Activated CD4-positive, alpha-beta T cell treated with anti-CD3 and anti-CD28 coated beads, Interleukin-2, amount 50 U/mL, for 1 hour (primary cell): Measurements from ENCODE around the gene DMRTB1.
"Not testable (repeated sequence)": the region's sequence is repeated elsewhere in the genome, so short reads cannot be mapped to it uniquely, and the experiment has no call there.

Experiments
- DNase-seq: peaks from one replicate; pipeline ENCODE4 v3.0.0-alpha.2; 2020

DMRTB1 gene

DNA sequence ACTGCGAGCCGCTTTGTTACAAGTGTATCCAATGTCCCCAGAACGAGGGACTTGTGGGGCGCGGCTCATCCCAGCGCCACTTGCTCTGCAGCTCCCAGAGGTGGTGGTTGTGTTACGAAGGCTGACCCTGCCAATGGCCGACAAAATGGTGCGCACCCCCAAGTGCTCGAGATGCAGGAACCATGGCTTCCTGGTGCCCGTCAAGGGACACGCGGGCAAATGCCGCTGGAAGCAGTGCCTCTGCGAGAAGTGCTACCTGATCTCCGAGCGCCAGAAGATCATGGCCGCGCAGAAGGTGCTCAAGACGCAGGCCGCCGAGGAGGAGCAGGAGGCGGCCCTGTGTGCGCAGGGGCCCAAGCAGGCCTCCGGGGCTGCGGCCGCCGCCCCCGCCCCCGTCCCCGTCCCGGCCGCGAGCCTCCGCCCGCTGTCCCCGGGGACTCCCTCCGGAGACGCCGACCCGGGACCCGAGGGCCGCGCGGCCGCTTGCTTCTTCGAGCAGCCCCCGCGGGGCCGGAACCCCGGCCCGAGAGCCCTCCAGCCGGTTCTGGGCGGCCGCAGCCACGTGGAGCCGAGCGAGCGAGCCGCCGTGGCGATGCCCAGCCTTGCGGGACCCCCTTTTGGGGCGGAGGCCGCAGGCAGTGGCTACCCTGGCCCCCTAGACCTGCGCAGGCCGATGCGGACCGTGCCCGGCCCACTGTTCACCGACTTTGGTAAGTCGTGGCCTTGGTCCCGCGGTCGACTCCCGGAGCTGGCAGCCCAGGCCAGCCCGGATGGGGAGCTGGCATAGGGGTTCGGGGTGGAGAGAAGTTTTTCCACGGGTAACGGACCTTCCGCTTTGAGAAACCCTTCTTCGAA, at the start of gene DMRTB1:
Gene DMRTB1 (plus strand): TSS at position 79 of the 855 bp plus-strand sequence. CDS start 55 bp downstream, at position 134.
- no peak for DNase-seq

DNA sequence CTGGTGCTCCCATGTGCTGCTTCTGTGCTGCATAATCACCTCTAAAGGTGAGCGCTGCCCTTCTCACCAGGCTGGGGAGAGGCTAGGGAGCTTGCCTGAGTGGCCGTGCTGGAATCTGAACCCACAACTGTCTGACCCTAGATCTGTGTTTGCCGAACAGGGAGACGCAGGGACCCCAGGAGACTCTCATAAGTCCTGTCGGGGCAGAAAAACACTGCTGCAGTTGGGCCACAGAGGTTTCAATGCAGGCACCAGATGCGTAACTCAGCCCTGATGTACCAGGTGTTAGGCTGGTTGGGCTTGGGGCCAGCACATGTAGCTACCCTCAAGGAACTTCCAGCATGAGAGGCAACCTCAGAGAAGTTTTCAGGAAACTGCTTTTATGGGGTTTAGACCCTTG, 49.5 kb upstream of the DMRTB1 start:
- DNase-seq, result no peak

DNA sequence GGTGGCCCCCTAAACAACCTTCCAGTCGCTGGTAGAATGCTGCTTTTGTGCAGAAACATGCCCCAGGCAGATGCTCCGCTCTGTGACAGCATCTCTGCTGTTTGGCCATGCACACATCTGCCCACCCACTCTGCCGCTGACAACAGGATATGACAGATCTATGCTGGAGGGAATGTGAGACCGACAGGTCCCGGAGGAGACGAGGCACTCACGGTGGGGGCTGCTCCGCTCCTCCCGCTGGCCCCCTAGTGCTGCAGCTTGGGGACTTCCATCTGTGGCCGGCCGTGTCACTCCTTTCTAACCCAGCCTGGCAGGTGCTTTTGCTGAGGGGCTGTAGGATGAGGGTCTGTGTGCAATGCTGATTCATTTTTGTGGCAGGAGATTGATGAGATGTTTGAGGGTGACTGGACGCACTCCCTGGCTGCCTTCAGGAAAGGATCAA, 49.1 kb upstream of the DMRTB1 start:
- DNase-seq, result no peak

DNA sequence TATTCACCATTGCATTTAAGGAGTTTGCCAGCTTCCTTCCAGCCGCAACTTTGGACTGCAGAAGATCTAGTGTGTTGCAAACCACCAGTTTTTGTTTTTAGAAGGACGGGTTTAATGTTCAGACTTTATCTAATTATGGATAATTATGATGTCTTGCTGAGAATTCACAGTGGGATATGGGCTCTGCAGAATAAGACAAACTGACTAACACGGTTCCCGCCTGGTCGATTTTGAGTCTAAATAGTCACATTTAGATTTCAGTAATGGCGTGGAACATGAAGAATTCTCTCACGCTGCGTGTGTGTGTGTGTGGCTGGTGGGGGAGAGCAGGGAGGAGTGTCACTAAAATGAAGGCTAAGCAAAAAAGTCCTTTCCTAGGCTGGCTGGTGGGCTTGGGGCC, 48.5 kb upstream of the DMRTB1 start:
- DNase-seq, result no peak

DNA sequence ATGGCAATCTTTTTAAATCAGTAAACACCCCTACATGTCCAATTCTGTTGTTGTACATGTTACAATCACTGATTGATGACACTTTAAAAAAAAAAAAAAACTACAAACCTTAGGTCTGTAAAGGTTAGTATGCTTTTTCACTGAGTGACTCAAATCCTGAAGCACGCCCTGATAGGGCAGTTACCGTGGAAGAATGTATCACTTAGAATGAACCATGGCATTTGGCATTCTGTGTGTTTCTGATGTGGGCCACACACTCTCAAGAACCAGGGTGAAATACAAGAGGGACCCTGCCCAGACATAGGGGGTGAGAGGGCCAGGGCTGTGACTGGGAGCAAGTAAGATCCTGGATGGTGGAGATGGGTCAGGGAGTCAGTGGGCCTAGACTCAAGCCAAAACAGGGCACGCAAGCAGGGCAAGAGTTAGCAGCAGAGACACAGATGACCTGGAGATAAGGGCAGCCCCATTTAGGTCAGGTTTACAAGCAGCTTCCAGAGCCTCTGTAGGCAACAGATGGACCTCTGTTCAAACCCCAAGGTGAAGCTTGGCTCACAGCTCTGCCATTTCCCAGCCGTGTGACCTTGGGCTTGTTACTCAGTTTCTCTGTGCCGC, 47.6 kb upstream of the DMRTB1 start:
- DNase-seq, result no peak

DNA sequence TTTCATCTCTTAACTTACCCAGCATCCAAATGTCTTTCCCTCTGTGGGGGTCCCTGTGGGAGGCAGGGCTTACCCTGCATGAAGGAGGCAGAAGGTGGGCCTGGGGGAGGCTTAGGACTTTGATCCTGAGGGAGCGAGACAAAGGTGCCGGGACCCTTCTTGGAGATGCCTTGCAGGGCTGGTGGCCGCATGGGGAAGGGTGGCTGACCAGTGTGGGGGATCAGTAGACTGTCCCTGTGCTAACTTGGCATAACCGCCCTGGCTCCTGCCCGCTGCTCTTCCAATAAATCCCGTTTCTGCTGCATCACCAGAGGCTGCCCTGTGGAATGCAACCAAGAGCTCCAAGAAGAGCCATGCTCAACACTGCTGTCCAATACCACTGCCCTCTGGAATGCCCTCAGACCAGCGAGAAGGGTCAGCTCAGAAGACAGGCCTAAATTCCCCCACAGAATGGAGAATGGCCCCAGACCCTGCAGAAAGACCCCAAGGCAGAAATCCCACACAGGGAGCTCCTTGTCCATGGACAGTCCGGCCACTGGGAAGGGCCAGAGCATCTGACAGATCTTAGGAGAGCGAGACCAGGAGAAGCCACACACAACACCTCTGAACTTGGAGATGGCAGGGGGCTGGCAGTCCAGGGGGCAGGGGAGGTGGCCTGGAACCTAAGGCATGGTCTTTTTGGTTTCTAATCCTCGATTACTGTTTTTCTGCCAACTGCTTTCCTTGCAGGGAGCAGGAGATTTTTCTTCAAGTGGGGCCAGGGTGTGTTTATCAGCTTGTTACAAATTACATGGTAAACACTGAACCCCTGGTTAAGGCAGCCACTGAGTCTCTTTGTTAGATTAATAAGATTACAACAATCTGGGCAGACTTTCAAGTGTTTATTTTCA, 46.7 kb upstream of the DMRTB1 start:
- DNase-seq, result no peak

DNA sequence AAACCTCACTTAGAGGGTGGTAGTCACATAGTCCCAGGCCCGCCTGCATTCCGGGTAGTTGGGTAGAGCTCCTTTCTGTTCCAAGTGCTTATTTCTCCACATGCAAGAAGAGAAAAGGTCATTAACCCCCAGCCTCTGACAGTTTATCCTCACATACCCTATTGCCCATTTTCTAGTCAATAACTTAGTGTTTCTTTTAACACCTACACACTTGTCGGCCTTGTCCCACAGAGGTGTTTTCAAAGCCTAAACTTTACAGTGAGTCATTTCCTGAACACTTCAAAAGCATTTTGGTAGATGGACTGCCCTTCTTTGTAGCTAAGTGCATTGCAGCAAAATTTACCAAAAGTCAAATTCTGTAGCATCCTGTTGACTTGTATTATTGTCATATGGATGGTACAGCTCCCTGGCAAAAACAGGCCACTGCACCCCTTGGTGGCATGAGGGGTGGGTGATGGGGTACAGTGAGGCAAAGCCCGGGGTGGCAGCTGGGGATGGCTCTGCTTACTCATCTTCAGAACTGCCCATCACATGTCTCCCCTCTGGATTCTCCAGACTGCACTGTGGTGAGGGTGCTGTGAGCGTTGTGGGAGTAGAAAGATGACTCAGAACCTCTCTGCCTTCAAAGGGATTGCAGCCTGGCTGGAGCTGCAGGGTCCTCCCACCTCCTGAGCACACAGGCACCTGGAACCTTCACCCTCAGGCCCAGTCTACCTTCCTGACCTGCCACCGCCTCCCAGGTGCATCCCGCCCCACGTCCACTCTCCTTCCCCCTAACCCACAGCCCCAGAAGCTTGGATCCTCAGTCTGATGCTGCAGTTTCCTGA, 45.8 kb upstream of the DMRTB1 start:
- peak; percentile 46 for DNase-seq

DNA sequence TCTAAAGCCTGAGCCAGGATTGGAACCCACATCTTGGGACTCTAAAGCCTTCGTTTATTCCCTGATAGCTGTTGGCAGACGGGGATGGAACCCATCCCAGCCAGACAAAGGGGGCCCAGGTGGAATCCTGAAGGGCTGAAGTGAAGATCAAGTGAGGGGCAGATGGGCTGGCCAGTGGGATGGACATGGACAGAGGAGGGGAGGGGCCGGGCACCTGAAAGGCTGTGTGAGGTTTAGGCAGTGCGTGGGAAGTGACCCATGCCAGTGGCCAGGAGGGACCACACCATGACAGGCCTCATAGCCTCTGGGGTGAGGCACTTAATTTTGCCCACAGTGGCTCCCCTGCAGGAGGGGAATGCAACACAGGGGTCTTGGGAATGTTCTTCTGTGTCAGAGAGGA, 44.6 kb upstream of the DMRTB1 start:
- DNase-seq, result no peak

DNA sequence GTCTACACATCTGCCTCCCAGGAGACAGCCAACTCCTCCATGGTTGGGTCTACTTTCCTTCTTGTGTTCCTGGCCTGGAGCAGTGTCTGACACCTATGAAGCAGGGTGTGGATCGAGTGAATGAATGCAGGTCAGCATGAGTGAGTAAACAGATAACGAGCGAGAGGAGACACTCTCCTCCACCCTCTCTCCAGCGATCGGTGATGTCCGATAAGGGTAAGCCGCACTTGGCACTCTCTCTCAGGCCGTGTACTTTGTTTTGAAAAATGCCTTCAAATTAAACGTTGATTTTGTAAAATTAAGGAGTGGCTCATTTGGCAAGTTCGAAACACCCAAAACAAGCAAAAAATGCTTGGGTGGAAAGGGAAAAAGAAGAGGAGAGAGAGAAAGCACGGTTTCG, 43.8 kb upstream of the DMRTB1 start:
- DNase-seq, result no peak

DNA sequence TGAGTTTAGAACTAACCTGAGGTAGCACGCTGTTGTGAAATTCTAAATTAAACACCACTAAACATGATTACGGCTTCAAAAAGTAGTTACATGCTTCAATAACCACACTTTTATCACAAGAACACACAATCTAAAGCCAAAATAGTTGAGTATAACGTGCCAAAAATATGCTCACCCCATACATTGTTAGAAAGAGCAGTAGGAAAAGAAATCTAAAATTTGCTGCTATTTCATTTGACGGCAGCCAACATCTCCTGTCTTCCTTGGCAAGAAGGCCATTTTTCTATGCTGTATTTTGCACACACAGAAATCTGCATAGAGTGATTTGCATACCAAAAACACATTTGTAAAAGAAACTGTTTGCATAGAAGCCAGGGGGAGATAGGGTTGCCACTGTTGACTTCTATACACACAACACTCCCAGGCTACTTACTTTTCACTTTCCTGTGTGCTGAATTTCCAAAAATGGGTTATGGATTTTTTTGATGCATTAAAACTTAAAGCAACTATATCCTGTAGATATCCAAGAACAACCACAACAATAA, 42.9 kb upstream of the DMRTB1 start:
- no peak for DNase-seq

DNA sequence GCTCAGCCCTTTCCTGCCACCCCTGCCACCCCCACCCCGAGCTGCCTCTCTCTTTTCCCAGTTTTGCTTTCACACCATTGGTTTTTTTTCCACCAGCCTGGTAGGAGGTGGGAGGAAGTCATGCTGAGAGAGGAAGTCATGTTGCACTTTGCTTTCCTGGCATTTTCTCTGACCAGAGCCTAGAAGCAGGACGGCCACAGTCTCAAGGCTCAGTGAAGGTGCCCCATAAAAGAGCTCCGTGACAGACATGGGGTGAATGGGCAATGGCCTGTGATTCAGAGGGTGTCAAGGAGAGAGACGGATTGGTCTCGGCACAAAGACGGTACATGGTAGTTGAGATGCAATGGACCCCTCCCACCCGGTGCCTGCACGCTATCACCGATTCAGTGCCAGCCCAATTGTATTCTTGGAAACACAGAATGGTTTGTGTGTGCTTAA, 42.1 kb upstream of the DMRTB1 start:
- no peak for DNase-seq

DNA sequence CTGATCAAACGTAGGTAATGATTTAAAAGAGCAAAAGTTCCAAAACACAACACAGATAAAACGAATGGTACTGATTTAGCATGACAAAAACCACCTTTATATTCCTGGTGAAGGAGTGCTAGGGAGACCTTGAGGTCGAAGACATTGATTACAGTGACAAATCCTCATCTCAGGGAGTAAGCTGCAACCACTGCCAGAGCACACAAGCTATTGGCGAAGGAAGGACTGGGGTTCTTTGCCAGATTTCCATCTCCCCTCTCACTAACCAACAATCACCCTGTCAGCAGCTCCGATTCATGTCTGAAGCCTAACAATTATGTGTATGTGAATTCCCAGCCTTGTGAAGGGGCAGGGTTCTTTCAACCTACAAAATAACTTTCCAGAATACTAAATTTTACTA, 40.2 kb upstream of the DMRTB1 start:
- no peak for DNase-seq

DNA sequence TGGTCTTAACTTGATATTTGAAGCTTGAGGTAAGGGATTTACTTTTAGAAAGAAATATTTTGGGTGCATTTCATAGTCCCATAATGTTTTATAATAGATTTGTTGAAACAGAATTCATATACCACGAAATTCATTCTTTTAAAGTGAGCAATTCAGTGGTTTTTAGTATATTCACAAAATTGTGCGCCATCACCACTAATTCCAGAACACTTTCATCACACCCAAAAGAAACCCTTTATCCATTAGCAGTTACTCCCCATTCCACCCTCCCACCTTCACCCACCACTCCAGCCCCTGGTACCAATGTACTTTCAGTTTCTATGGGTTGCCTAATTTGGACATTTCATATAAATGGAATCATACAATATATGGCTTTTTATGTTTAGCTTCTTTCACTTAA, 38.9 kb upstream of the DMRTB1 start:
- DNase-seq, result no peak

DNA sequence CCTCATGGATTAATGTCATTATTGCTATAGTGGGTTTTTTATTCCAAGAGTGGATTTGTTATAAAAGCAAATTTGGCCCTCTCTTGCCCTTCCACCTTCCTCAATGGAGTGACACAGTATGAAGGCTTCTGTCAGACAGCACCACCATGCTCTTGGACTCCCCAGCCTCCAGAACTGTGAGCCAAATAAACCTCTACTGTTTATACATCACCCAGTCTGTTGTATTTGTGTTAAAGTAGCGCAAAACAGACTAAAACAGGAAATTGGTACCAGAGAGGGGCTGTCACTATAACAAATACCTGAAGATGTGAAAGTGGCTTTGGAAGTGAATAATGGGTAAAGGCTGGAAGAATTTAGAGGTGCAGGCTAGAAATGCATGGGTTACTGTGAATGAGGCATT, 38.0 kb upstream of the DMRTB1 start:
- DNase-seq, result no peak

DNA sequence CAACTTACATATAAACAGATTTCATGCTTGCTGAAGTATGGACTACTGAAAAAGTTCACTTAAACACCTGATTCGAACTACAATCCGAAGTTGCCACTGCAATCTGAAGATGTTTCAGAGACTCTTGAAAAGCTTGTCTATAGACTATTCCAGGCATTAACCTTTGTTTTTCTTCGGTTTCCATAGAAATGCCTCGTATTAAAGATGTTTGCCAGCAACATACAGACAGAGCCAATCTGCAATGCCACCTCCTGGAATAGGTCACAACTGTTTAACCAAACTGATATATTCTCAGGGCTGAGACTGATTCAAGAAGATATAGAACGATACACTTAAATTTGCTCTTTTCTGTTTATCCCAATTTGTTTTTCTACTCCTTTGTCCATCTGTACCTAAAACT, 28.9 kb upstream of the DMRTB1 start:
- no peak for DNase-seq

DNA sequence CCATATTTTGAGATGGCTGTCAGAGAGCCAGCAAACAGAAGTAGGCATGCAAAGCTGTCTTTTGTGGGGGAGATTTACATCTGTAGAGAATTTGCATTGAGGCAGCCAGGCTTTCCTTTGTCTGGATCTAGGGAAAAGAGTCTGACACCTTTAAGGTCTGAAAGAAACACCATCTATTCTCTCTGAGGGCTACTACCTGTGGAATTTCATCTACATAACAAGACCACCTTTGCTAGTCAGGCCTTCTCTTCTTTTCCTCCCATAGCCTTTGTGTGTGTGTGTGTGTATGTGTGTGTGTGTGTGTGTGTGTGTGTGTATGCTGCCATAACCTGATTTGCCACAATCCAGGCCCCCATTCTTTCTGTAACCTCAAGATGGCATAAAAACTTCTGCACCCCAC, 28.4 kb upstream of the DMRTB1 start:
- no peak for DNase-seq

DNA sequence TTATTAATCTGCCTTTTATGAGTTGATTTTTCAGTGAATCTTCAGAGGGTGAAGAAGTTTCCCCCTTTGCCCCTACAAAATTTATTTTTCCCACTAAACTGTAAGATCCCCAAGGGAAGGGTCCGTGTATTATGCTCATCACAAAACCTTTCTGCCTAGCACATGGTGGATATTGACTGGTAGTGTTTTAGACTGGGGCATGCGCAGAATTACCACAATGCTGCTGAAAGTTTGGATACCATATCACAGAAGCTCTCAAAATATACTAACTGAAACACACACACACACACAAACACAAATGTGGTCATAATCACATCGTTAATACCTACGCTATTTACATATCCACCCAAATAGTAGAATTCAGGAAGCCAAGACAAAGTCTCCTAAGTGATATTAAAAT, 28.0 kb upstream of the DMRTB1 start:
- DNase-seq, result no peak

DNA sequence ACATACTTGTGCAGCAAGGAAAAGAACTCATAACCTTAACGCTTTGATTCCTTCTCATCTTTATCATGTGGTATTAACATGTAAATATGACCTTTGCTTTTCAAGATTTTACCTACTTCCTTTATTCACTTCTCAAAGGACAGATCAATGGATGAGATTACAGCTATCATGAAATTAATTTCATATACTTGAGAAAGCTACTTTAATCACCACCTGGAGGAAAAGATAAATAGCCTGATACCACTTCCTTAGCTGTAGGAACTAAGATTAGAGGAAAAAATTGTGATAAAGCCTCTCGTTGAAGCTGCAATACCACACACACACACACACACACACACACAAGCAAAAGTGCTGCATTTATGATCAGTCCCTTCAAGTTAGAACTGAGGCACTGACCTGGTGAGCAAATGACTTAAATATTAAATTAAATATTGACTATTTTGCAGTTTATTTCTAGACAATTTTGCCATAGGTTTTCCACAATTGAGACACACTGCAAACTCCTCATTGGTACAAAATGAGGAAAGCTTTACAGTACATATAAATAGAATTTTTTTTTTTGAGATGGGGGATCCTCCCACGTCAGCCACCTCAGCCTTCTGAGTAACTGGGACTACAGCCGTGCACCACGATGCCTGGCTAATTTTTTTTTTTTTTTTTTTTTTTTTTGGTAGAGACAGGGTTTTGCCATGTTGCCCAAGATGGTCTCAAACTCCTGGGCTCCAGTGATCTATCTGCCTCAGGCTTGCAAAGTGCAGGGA, 27.2 kb upstream of the DMRTB1 start:
- DNase-seq, result no peak

DNA sequence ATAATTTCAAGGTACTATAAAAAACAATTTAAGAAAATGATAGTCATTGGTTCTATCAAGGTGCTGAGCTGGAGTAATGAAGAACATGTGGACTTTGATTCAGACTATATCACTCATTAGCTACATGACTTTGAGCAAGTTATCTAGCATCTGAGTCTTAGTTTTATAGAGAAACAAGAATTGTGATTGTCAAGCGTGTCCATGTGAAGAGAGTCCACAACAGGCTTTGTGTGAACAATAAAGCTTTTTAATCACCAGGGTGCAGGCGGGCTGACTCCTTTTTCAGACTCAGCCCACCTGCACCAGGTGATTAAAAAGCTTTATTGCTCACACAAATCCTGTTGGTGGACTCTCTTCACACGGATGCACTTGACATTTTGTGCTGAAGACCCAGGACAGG, 26.6 kb upstream of the DMRTB1 start:
- DNase-seq, result no peak

DNA sequence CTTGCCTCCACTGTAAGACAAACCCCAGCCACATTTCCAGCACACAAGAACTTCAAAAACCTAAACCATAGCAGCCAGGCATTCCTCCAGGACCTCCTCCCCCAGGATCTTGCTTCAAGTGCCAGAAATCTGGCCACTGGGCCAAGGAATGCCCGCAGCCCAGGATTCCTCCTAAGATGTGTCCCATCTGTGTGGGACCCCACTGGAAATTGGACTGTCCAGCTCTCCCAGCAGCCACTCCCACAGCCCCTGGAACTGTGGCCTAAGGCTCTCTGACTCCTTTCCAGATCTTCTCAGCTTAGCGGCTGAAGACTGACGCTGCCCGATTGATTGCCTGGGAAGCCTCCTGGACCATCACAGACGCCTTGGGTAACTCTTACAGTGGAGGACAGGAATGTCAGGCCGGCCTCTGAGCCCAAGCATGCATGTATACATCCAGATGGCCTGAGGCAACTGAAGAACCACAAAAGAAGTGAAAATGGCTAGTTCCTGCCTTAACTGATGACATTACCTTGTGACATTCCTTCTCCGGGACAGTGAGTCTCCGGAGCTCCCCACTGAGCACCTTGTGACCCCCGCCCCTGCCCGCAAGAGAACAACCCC, 24.7 kb upstream of the DMRTB1 start:
- DNase-seq, result not testable (repeated sequence)

DNA sequence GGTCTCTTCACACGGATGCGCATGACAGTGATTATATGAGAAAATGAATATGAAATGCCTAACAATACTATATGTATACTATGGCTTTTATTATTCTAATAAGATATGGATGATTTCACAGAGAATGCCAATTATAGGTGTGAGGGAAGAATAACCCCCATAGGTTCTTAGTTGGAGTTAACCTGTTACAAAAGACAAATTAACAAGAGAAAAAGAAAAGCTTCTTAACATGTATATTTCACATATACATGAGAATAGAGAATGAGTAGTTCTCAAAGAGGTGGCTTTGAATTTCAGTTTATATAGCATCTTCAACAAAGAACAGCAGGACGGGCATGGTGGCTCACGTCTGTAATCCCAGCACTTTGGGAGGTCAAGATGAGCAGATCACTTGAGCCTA, 24.0 kb upstream of the DMRTB1 start:
- DNase-seq, result no peak
